GM12878 (cell line): Measurements from ENCODE around the gene LRRC55. TPM values are rescaled to one million over a fixed set of nuclear protein-coding genes. Genes with fewer than 3 reads are reported as not detected.

ENCODE experiments used
- ATAC-seq: fragments of 200-7000 bp; cut with Tn5 transposase; 3 replicates; pipeline ENCODE4 v1.9.1; 2020; ENCODE audit warnings: mild to moderate bottlenecking, moderate library complexity
- BruUV-seq: library from RNA; stranded (reverse); fragments of 400-500 nt; replicated peaks from 2 replicates; lab custom pipeline; 2021; lab: Mats Ljungman, UMichigan
- CTCF ChIA-PET: fragments of 300-600 bp; sonication (Branson Sonifier 250); formaldehyde crosslinking; extraction: SDS; loops from one replicate; lab custom pipeline; 2021; ENCODE audit warnings: inconsistent platforms; lab: Yijun Ruan, JAX
- POLR2A ChIA-PET: fragments of 350-600 bp; formaldehyde crosslinking; extraction: SDS; loops from one replicate; lab custom pipeline; 2021; ENCODE audit warnings: inconsistent platforms; lab: Charles Lee
- RAD21 ChIA-PET: fragments of 300-600 bp; sonication (Branson Sonifier 250); formaldehyde crosslinking; loops from one replicate; lab custom pipeline; 2023; ENCODE audit warnings: antibody characterized with exemption; ENCODE audit not compliant: unreplicated experiment; lab: Charles Lee
- SMC1A ChIA-PET: fragments of 300-600 bp; sonication (Branson Sonifier 250); formaldehyde crosslinking; loops from one replicate; lab custom pipeline; 2023; ENCODE audit not compliant: unreplicated experiment, uncharacterized antibody; lab: Charles Lee
- DNase-seq: peaks from one replicate; pipeline ENCODE4 v3.0.0-alpha.2; 2011; ENCODE audit warnings: low read depth, low spot score
- FAIRE-seq: peaks from 3 replicates; lab custom pipeline; 2011; peaks lifted over from hg19 to GRCh38; lab: Jason Lieb, UNC
- H2AFZ ChIP-seq: 2 replicates; pipeline ENCODE4 v1.6.0; 2011; ENCODE audit warnings: low read depth, low read length, control low read depth; ENCODE audit not compliant: control insufficient read depth
- H3K27ac ChIP-seq: 2 replicates; pipeline ENCODE4 v1.5.1; 2011; ENCODE audit warnings: control low read depth; ENCODE audit not compliant: control insufficient read depth, insufficient read depth
- H3K27me3 ChIP-seq, 2 experiments: replicated peaks in 1 of 2; 2 replicates each; pipeline versions ENCODE4 v1.6.0 to v1.6.1; 2011; ENCODE audit warnings: low read length in 1 of 2; ENCODE audit not compliant: control insufficient read depth in 2 of 2, insufficient read depth in 2 of 2
- H3K36me3 ChIP-seq, 2 experiments: 2 replicates each; pipeline ENCODE4 v1.5.1; 2011; ENCODE audit warnings: low read length in 1 of 2; ENCODE audit not compliant: control insufficient read depth in 2 of 2, insufficient read depth in 2 of 2
- H3K4me1 ChIP-seq: 2 replicates; pipeline ENCODE4 v1.6.1; 2011; ENCODE audit warnings: mild to moderate bottlenecking, low read length, moderate library complexity, mixed read lengths; ENCODE audit not compliant: control insufficient read depth, insufficient read depth
- H3K4me2 ChIP-seq: 2 replicates; pipeline ENCODE4 v1.6.0; 2011; ENCODE audit warnings: control low read depth; ENCODE audit not compliant: control insufficient read depth, insufficient read depth
- H3K4me3 ChIP-seq: fragments of 200-600 bp; sonication (generic); 2 replicates; pipeline ENCODE4 v1.5.1; 2016
- H3K79me2 ChIP-seq: 2 replicates; pipeline ENCODE4 v1.6.0; 2011; ENCODE audit warnings: low read length; ENCODE audit not compliant: control insufficient read depth, insufficient read depth
- H3K9ac ChIP-seq: 2 replicates; pipeline ENCODE4 v1.8.0; 2011; ENCODE audit warnings: low read length, control low read depth, mixed read lengths; ENCODE audit not compliant: control insufficient read depth, insufficient read depth
- H3K9me3 ChIP-seq: replicated peaks from 3 replicates; pipeline ENCODE4 v1.5.1; 2011; ENCODE audit warnings: mild to moderate bottlenecking, low read length; ENCODE audit not compliant: control insufficient read depth, insufficient read depth
- H4K20me1 ChIP-seq: 2 replicates; pipeline ENCODE4 v1.6.0; 2011; ENCODE audit not compliant: control insufficient read depth, insufficient read depth
- EED ChIP-seq: sonication (generic); IDR thresholded peaks from 2 replicates; pipeline ENCODE4 v1.6.1; 2016; ENCODE audit warnings: antibody characterized with exemption, low read depth
- WRNIP1 ChIP-seq: IDR thresholded peaks from 2 replicates; pipeline ENCODE4 v1.6.1; 2011; ENCODE audit warnings: low read depth, low read length, improper control_type of control experiment, borderline replicate concordance
- WGBS: methylation state at CpG from one replicate; pipeline ENCODE4 v1.1.6; 2016; ENCODE audit warnings: low lambda C conversion rate; ENCODE audit not compliant: insufficient replicate concordance, insufficient coverage; ENCODE audit errors: missing lambda C conversion rate; 5-methylcytosine and 5-hydroxymethylcytosine counted together
- in situ Hi-C: fragments of 300-500 bp; cut with MboI; formaldehyde crosslinking; loops from 9 replicates; pipeline ENCODE4 v1.14.3; 2018; ENCODE audit warnings: mixed read lengths
- intact Hi-C: fragments of 100-400 bp; cut with micrococcal nuclease; formaldehyde crosslinking; loops from one replicate; pipeline ENCODE4 v1.14.2; 2022; ENCODE audit not compliant: unreplicated experiment
- polyA plus RNA-seq, 11 experiments: library from polyadenylated mRNA; depleted of rRNA in 4 of 11; unstranded in 6 of 11; stranded (reverse) in 5 of 11; fragments of >200 nt; fragmentation: Nextera tagmentation in 4 of 11; fragmentation: Illumina TruSeq in 1 of 11; extraction: Ambion mirVana in 4 of 11; extraction: Trizol in 1 of 11; gene quantifications; 1 replicate in 1 of 11; 2 replicates in 10 of 11; pipeline versions ENCODE4 v1.2.1 to v1.2.3, GENCODE V29; 2011 to 2016; ENCODE audit warnings: inconsistent platforms in 2 of 11, missing spikeins in 2 of 11, low read depth in 1 of 11
- total RNA-seq, 4 experiments: library from RNA; depleted of rRNA in 3 of 4; stranded (reverse); fragments of >200 nt in 3 of 4; fragmentation: Illumina TruSeq in 1 of 4; extraction: Trizol in 1 of 4; gene quantifications; 2 replicates each; pipeline versions ENCODE4 v1.2.1 to v1.2.3, GENCODE V29; 2013 to 2021
- TF ChIP-seq, protein P1 (sequence below): IDR thresholded peaks from 2 replicates; pipeline ENCODE4 v1.6.1; 2011; ENCODE audit warnings: mild to moderate bottlenecking, low read depth, low read length, moderate library complexity; ENCODE audit not compliant: insufficient replicate concordance
- TF ChIP-seq, protein P2 (sequence below): fragments of 150-350 bp; IDR thresholded peaks from 2 replicates; pipeline ENCODE4 v1.6.1; 2016; ENCODE audit warnings: low read depth, low read length

The LRRC55 gene
- total and polyA plus RNA-seq, 10 of the 15 experiments (the other 5 are each of a cell fraction or from before 2014, with no cell fraction given), result 0.01 to 0.04 TPM; not detected in 8

DNA sequence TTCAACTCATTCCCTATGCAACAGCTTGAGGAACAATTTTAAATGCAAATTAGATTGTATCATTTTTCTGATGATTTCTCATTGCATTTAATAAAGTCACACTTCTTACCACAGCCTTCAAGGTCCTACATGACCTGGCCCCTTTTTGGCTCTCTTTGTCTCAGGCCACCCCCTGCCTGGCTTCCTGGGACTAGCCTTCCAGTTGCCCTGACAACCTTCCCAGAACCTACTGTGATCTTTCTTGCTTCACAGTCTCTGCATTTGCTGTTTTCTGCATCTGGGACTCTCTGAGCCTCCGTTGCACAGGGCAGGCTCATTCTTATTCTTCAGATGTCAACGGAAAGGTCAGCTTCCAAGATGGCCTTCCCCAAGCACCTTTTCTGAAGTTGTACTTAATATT lies 42.4 kb downstream of the LRRC55 start:
- RAD21 ChIA-PET, result no interaction called here
- POLR2A ChIA-PET, result no interaction called here
- H3K79me2 ChIP-seq, result no peaks in the 10 kb centered on the region
- H3K9ac ChIP-seq, result no peak overlapping the region
- BruUV-seq, result no TSS peak
- no peaks in the 10 kb centered on the region for H3K4me1 ChIP-seq
- no peak overlapping the region for H3K4me2 ChIP-seq
- no peaks in the 10 kb centered on the region for H3K36me3 ChIP-seq
- no peak overlapping the region for H3K27ac ChIP-seq
- FAIRE-seq (no peak), ATAC-seq (no peak), DNase-seq (no peak)
- no peaks in the 10 kb centered on the region for H4K20me1 ChIP-seq
- WGBS, result 0% methylated on average over 2 of the region's 2 CpGs
- H3K27me3 ChIP-seq, result no peaks in the 10 kb centered on the region; a peak in 2 of 4 replicates
- no peaks in the 10 kb centered on the region for H3K9me3 ChIP-seq
- intact Hi-C loops, result no loop called here
- no peak overlapping the region for H2AFZ ChIP-seq
- CTCF ChIA-PET, result interaction anchor here (0.7 kb wide), 1 partner anchor 90 kb away, joined by 3 read pairs; no protein-coding TSS in a partner anchor
- TF ChIP-seq WRNIP1 (no peak), EED (no peak)
- TF ChIP-seq, protein P1, sequence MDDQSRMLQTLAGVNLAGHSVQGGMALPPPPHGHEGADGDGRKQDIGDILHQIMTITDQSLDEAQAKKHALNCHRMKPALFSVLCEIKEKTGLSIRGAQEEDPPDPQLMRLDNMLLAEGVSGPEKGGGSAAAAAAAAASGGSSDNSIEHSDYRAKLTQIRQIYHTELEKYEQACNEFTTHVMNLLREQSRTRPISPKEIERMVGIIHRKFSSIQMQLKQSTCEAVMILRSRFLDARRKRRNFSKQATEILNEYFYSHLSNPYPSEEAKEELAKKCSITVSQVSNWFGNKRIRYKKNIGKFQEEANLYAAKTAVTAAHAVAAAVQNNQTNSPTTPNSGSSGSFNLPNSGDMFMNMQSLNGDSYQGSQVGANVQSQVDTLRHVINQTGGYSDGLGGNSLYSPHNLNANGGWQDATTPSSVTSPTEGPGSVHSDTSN, result no peak
- TF ChIP-seq, protein P2, sequence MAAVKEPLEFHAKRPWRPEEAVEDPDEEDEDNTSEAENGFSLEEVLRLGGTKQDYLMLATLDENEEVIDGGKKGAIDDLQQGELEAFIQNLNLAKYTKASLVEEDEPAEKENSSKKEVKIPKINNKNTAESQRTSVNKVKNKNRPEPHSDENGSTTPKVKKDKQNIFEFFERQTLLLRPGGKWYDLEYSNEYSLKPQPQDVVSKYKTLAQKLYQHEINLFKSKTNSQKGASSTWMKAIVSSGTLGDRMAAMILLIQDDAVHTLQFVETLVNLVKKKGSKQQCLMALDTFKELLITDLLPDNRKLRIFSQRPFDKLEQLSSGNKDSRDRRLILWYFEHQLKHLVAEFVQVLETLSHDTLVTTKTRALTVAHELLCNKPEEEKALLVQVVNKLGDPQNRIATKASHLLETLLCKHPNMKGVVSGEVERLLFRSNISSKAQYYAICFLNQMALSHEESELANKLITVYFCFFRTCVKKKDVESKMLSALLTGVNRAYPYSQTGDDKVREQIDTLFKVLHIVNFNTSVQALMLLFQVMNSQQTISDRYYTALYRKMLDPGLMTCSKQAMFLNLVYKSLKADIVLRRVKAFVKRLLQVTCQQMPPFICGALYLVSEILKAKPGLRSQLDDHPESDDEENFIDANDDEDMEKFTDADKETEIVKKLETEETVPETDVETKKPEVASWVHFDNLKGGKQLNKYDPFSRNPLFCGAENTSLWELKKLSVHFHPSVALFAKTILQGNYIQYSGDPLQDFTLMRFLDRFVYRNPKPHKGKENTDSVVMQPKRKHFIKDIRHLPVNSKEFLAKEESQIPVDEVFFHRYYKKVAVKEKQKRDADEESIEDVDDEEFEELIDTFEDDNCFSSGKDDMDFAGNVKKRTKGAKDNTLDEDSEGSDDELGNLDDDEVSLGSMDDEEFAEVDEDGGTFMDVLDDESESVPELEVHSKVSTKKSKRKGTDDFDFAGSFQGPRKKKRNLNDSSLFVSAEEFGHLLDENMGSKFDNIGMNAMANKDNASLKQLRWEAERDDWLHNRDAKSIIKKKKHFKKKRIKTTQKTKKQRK, result no peak
- in situ Hi-C loops, result no loop called here
- SMC1A ChIA-PET, result no interaction called here
- H3K4me3 ChIP-seq, result no peak overlapping the region
